Lung (tissue), 12 donors: ENCODE data around the gene FOXO1. TPM values are rescaled to one million over a fixed set of nuclear protein-coding genes. Genes with fewer than 3 reads are reported as not detected.

Source experiments
- ATAC-seq: fragments of 200-7000 bp; cut with Tn5 transposase; one replicate; pipeline ENCODE4 v1.9.1; 2020; ENCODE audit warnings: moderate number of reproducible peaks; ENCODE audit not compliant: insufficient read depth, low FRiP score
- DNase-seq, 3 donors: peaks; one replicate each; pipeline ENCODE4 v3.0.0-alpha.2; 2013 to 2017
- H3K27ac ChIP-seq, 2 donors: one replicate each; pipeline ENCODE4 v1.5.1; 2013; ENCODE audit warnings: mild to moderate bottlenecking in 2 of 2, moderate library complexity in 2 of 2, control low read depth in 1 of 2, inconsistent platforms in 1 of 2, low read depth in 1 of 2, low read length in 1 of 2
- H3K27me3 ChIP-seq, 3 donors: one replicate each; pipeline ENCODE4 v1.5.1; 2013; ENCODE audit warnings: low read length in 2 of 3; ENCODE audit not compliant: control insufficient read depth in 3 of 3, insufficient read depth in 3 of 3
- H3K36me3 ChIP-seq, 4 donors: one replicate each; pipeline ENCODE4 v1.5.1; 2013; ENCODE audit warnings: low read length in 4 of 4, mild to moderate bottlenecking in 1 of 4, moderate library complexity in 1 of 4; ENCODE audit not compliant: control insufficient read depth in 4 of 4, insufficient read depth in 4 of 4
- H3K4me1 ChIP-seq, 5 donors: one replicate each; pipeline ENCODE4 v1.5.1; 2013; ENCODE audit warnings: low read length in 5 of 5, mild to moderate bottlenecking in 2 of 5, moderate library complexity in 1 of 5; ENCODE audit not compliant: control insufficient read depth in 5 of 5, insufficient read depth in 5 of 5
- H3K4me3 ChIP-seq: one replicate; pipeline ENCODE4 v1.5.1; 2013; ENCODE audit warnings: mild to moderate bottlenecking, control low read depth, moderate library complexity
- H3K9ac ChIP-seq, 2 donors: one replicate each; pipeline ENCODE4 v1.5.1; 2013; ENCODE audit warnings: low read length in 2 of 2, control low read depth in 1 of 2; ENCODE audit not compliant: insufficient read depth in 1 of 2
- H3K9me3 ChIP-seq, 4 donors: one replicate each; pipeline ENCODE4 v1.5.1; 2013; ENCODE audit warnings: low read length in 3 of 4, mild to moderate bottlenecking in 1 of 4, moderate library complexity in 1 of 4; ENCODE audit not compliant: control insufficient read depth in 4 of 4, insufficient read depth in 3 of 4
- WGBS, 2 donors: extraction: QIAGEN DNeasy Blood & Tissue Kit; methylation state at CpG; one replicate each; pipeline ENCODE4 v1.1.7; 2013; 5-methylcytosine and 5-hydroxymethylcytosine counted together
- polyA plus RNA-seq, 2 donors: library from polyadenylated mRNA; stranded (reverse); fragments of 200-250 nt; gene quantifications; one replicate each; pipeline ENCODE4 v1.2.1, GENCODE V29; 2013
- total RNA-seq, 2 donors: library from RNA; depleted of rRNA in 1 of 2; stranded (reverse); fragments of >200 nt in 1 of 2; gene quantifications; one replicate each; pipeline ENCODE4 v1.2.1, GENCODE V29; 2014 to 2021
- TF ChIP-seq, protein P1 (sequence below): IDR thresholded peaks from 2 replicates; pipeline ENCODE4 v1.5.1; 2012; ENCODE audit warnings: mild to moderate bottlenecking; ENCODE audit errors: control extremely low read depth, extremely low read depth
- donor health status: control.
- donor health status: control.
- donor health status: Bipolar disorder and iron deficiency.
- donor health status: healthy.
- donor health status: DM: yes; HTN: yes; CAD: no.

Gene FOXO1
- total and polyA plus RNA-seq, 4 donors = 4.1 to 37.1 (median 21.3) TPM

DNA sequence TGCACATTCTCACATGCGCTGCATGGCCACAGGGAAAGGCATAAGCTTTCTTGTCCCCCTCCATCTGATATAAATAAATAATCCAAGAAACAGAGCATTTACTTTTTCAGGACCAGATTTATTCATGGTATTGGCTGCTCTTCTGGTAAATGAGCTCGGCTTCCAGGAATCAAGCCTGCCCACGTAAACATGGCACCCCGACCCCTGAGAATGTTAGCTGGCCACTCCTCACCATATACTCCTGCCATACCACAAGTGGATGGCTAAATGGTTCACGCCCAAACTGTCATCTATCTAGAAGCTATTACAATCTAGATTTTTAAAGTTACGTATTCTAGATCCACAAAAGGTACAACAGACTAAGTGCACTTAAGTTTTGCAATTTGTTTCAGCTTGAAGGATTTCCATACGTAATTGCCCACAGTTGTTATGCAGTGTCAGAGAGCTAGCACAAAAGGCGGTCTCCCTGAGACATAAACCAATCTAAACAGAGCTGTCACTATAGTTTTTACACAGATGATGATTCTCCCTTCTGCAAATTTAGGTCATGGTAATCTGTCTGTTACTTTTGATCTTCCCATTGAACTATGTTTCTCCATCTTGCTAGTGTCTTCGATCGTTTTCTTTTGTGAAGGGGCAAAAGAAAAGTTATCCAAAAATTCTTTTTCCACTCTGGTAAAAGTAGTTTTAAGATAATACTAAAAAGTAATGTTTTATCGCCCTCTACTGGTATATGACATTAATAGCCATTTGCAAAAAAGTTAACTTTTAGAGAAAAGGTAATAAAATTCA is 16.2 kb upstream of the FOXO1 start:
- DNase-seq = peak in 2 of 3 donors; percentile 59 to 68

DNA sequence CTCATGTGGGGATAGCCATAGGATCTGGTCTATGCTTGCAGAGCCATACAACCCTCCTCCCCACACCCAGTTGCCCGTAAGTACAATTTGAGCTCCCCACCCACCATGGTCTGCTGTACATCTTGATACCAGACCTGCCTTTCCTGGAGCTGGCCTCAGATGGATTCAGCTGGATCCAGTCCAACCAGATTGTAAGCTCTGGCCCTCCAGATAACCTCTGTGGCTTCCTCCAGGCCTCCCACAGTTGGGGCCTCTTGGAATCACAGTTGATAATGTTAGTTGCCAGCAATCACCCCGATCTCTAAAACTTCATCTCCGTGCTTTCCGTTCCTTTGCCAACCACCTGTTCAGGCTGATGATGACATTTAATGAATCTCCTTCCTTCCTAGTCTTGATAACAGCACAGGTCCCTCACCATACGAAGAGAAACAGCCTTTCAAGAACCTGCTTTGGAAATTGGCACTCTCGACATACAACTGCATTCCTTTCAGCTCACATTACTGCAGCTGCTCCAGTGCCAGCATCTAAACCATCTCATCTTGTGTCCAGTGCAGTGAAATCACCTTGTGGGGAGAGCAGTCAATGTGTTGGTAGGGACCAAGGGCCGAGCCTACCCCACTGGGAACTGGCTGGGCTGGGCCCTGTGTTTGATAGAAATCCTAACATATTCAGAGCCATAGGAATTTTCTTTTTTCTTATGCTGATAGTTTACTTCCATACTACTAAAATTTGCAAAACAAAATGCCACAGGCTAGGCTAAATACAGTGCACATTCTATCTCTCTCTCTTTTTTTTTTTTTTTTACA is 15.1 kb upstream of the FOXO1 start:
- DNase-seq = peak in 1 of 3 donors; percentile 31
- H3K27ac ChIP-seq = no peak overlapping the region
- no peak overlapping the region for H3K4me3 ChIP-seq
- WGBS, 2 donors = 33 to 42% methylated on average over 7 of the region's 7 CpGs
- H3K4me1 ChIP-seq = peaks cover 0 to 6% (median 0%) of the 10 kb centered on the region in 5 donors
- no peaks in the 10 kb centered on the region for H3K27me3 ChIP-seq
- TF ChIP-seq, protein P1, sequence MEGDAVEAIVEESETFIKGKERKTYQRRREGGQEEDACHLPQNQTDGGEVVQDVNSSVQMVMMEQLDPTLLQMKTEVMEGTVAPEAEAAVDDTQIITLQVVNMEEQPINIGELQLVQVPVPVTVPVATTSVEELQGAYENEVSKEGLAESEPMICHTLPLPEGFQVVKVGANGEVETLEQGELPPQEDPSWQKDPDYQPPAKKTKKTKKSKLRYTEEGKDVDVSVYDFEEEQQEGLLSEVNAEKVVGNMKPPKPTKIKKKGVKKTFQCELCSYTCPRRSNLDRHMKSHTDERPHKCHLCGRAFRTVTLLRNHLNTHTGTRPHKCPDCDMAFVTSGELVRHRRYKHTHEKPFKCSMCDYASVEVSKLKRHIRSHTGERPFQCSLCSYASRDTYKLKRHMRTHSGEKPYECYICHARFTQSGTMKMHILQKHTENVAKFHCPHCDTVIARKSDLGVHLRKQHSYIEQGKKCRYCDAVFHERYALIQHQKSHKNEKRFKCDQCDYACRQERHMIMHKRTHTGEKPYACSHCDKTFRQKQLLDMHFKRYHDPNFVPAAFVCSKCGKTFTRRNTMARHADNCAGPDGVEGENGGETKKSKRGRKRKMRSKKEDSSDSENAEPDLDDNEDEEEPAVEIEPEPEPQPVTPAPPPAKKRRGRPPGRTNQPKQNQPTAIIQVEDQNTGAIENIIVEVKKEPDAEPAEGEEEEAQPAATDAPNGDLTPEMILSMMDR = no peak
- ATAC-seq = no peak
- no peaks in the 10 kb centered on the region for H3K36me3 ChIP-seq
- no peaks in the 10 kb centered on the region for H3K9me3 ChIP-seq
- H3K9ac ChIP-seq = no peak overlapping the region

More for the DNA sequence above, 16.2 kb upstream of the FOXO1 start:
- 53 to 57% methylated on average over 11 of the region's 11 CpGs for WGBS, 2 donors
- ATAC-seq = no peak
- H3K9ac ChIP-seq = peak overlapping the region in 1 of 2 donors; percentile 7
- no peaks in the 10 kb centered on the region for H3K9me3 ChIP-seq
- H3K36me3 ChIP-seq = no peaks in the 10 kb centered on the region
- no peak overlapping the region for H3K27ac ChIP-seq
- TF ChIP-seq, protein P1 = peak; percentile 42
- H3K4me1 ChIP-seq = peaks cover 0 to 6% (median 0%) of the 10 kb centered on the region in 5 donors
- no peaks in the 10 kb centered on the region for H3K27me3 ChIP-seq
- no peak overlapping the region for H3K4me3 ChIP-seq

DNA sequence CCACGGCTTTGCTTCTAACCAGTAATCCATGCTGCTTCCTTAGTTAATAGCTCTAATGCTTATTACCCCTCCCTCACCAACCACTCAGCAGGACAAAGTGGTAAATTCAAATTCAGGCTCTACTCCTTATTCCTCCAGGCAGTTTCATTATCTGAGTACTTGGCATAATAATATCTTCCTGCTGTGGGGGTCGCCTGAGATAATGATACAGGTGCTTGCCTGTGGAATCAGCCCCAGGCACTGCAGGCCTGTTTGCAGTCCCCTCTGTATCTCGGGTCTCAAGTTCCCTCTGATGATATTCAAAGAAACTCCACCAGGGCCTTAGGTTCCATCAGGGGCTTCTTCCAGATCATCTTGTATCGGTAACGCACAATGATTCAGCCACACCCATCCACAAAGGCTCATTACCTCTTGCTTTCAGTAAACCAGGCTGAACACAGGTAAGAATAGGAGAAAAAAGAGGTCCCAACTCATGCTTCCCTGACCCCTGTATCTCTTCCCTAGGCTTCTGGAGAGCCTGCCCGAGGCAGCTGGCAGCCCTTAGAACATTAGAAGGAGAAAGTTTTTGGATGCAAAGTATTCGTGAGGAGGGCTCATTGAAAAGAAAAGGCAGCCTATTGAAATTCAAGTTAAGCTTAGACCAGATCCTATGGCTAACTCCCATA is 14.3 kb upstream of the FOXO1 start:
- 85% methylated on average over 7 of the region's 7 CpGs for WGBS, 2 donors
- ATAC-seq = no peak
- TF ChIP-seq, protein P1 = no peak

More for the DNA sequence above, 14.3 kb upstream of the FOXO1 start:
- Histone ChIP-seq H3K27me3 (no peaks in the 10 kb centered on the region), H3K4me3 (no peak overlapping the region), H3K9me3 (no peaks in the 10 kb centered on the region), H3K4me1 (peaks cover 0 to 6% (median 0%) of the 10 kb centered on the region in 5 donors), H3K9ac (no peak overlapping the region), H3K36me3 (no peaks in the 10 kb centered on the region), H3K27ac (no peak overlapping the region)
- no peak for DNase-seq
